Measurements from ENCODE around the gene PDC.
A peak's percentile ranks its signal among the peaks of the same experiment; 100 is the strongest.

Gene PDC

GRCh38 chr1:186492531-186493291, 31.8 kb upstream of the PDC start:
- Histone ChIP-seq H3K4me1 (ENCODE audit: control insufficient read depth, insufficient read depth, low read length, unreplicated experiment) (peaks cover 31% of the 10 kb centered on the region), H3K27me3 (ENCODE audit: insufficient read depth, low read length) (no peaks in the 10 kb centered on the region), H3K4me3 (ENCODE audit: low read depth, low read length) (peak overlapping the region; percentile 46), H3K36me3 (ENCODE audit: insufficient read depth, low read length) (no peaks in the 10 kb centered on the region), H2AFZ (ENCODE audit: low read length, unreplicated experiment) (peak overlapping the region; percentile 88), H3K27ac (ENCODE audit: low read depth, low read length) (peak overlapping the region; percentile 53), H3K79me2 (ENCODE audit: control insufficient read depth, insufficient read depth, low read length, unreplicated experiment) (no peaks in the 10 kb centered on the region)

GRCh38 chr1:186491336-186491735, 30.4 kb upstream of the PDC start:
- Histone ChIP-seq H3K27me3 (ENCODE audit: insufficient read depth, low read length) (no peaks in the 10 kb centered on the region), H3K79me2 (ENCODE audit: control insufficient read depth, insufficient read depth, low read length, unreplicated experiment) (no peaks in the 10 kb centered on the region), H2AFZ (ENCODE audit: low read length, unreplicated experiment) (no peak overlapping the region), H3K4me3 (ENCODE audit: low read depth, low read length) (no peak overlapping the region), H3K36me3 (ENCODE audit: insufficient read depth, low read length) (no peaks in the 10 kb centered on the region), H3K4me1 (ENCODE audit: control insufficient read depth, insufficient read depth, low read length, unreplicated experiment) (peaks cover 42% of the 10 kb centered on the region), H3K27ac (ENCODE audit: low read depth, low read length) (no peak overlapping the region)

- H3K36me3 ChIP-seq (ENCODE audit: insufficient read depth, low read length): no peaks in the 10 kb centered on the region
These were observed 26.2 kb upstream of the PDC start for GRCh38 chr1:186487163-186487562.

GRCh38 chr1:186486061-186486460, 25.1 kb upstream of the PDC start:
- Histone ChIP-seq H3K27ac (ENCODE audit: low read depth, low read length) (no peak overlapping the region; the same call in 1 of the 2 replicates), H3K4me3 (ENCODE audit: low read depth, low read length) (no peak overlapping the region), H3K79me2 (ENCODE audit: control insufficient read depth, insufficient read depth, low read length, unreplicated experiment) (no peaks in the 10 kb centered on the region), H3K4me1 (ENCODE audit: control insufficient read depth, insufficient read depth, low read length, unreplicated experiment) (peaks cover 43% of the 10 kb centered on the region), H2AFZ (ENCODE audit: low read length, unreplicated experiment) (no peak overlapping the region), H3K36me3 (ENCODE audit: insufficient read depth, low read length) (no peaks in the 10 kb centered on the region), H3K27me3 (ENCODE audit: insufficient read depth, low read length) (no peaks in the 10 kb centered on the region)

More at GRCh38 chr1:186487163-186487562, 26.2 kb upstream of the PDC start:
- Histone ChIP-seq H2AFZ (ENCODE audit: low read length, unreplicated experiment) (no peak overlapping the region), H3K27me3 (ENCODE audit: insufficient read depth, low read length) (no peaks in the 10 kb centered on the region), H3K79me2 (ENCODE audit: control insufficient read depth, insufficient read depth, low read length, unreplicated experiment) (no peaks in the 10 kb centered on the region), H3K4me1 (ENCODE audit: control insufficient read depth, insufficient read depth, low read length, unreplicated experiment) (peaks cover 43% of the 10 kb centered on the region), H3K4me3 (ENCODE audit: low read depth, low read length) (no peak overlapping the region), H3K27ac (ENCODE audit: low read depth, low read length) (peak overlapping the region; percentile 47)

GRCh38 chr1:186483561-186483960, 22.6 kb upstream of the PDC start:
- H3K27me3 ChIP-seq (ENCODE audit: insufficient read depth, low read length): no peaks in the 10 kb centered on the region
- no peak overlapping the region for H3K4me3 ChIP-seq (ENCODE audit: low read depth, low read length)
- H2AFZ ChIP-seq (ENCODE audit: low read length, unreplicated experiment): peak overlapping the region; percentile 5
- H3K36me3 ChIP-seq (ENCODE audit: insufficient read depth, low read length): no peaks in the 10 kb centered on the region
- peaks cover 42% of the 10 kb centered on the region for H3K4me1 ChIP-seq (ENCODE audit: control insufficient read depth, insufficient read depth, low read length, unreplicated experiment)
- no peak overlapping the region for H3K27ac ChIP-seq (ENCODE audit: low read depth, low read length)
- no peaks in the 10 kb centered on the region for H3K79me2 ChIP-seq (ENCODE audit: control insufficient read depth, insufficient read depth, low read length, unreplicated experiment)

GRCh38 chr1:186482661-186483255, 21.8 kb upstream of the PDC start:
- H3K79me2 ChIP-seq (ENCODE audit: control insufficient read depth, insufficient read depth, low read length, unreplicated experiment): no peaks in the 10 kb centered on the region
- no peak overlapping the region for H2AFZ ChIP-seq (ENCODE audit: low read length, unreplicated experiment)
- no peak overlapping the region for H3K27ac ChIP-seq (ENCODE audit: low read depth, low read length)
- no peaks in the 10 kb centered on the region for H3K27me3 ChIP-seq (ENCODE audit: insufficient read depth, low read length)
- H3K4me1 ChIP-seq (ENCODE audit: control insufficient read depth, insufficient read depth, low read length, unreplicated experiment): peaks cover 35% of the 10 kb centered on the region
- no peak overlapping the region for H3K4me3 ChIP-seq (ENCODE audit: low read depth, low read length)
- H3K36me3 ChIP-seq (ENCODE audit: insufficient read depth, low read length): no peaks in the 10 kb centered on the region

- Histone ChIP-seq H3K4me3 (ENCODE audit: low read depth, low read length) (no peak overlapping the region), H3K27ac (ENCODE audit: low read depth, low read length) (no peak overlapping the region), H3K27me3 (ENCODE audit: insufficient read depth, low read length) (no peaks in the 10 kb centered on the region), H3K36me3 (ENCODE audit: insufficient read depth, low read length) (no peaks in the 10 kb centered on the region), H2AFZ (ENCODE audit: low read length, unreplicated experiment) (no peak overlapping the region), H3K79me2 (ENCODE audit: control insufficient read depth, insufficient read depth, low read length, unreplicated experiment) (no peaks in the 10 kb centered on the region), H3K4me1 (ENCODE audit: control insufficient read depth, insufficient read depth, low read length, unreplicated experiment) (peaks cover 27% of the 10 kb centered on the region)
These were observed 20.5 kb upstream of the PDC start for GRCh38 chr1:186481303-186481888.

GRCh38 chr1:186479162-186479561, 18.2 kb upstream of the PDC start:
- H3K36me3 ChIP-seq (ENCODE audit: insufficient read depth, low read length): no peaks in the 10 kb centered on the region
- H3K79me2 ChIP-seq (ENCODE audit: control insufficient read depth, insufficient read depth, low read length, unreplicated experiment): no peaks in the 10 kb centered on the region
- H3K27me3 ChIP-seq (ENCODE audit: insufficient read depth, low read length): no peaks in the 10 kb centered on the region
- peaks cover 23% of the 10 kb centered on the region for H3K4me1 ChIP-seq (ENCODE audit: control insufficient read depth, insufficient read depth, low read length, unreplicated experiment)
- no peak overlapping the region for H3K27ac ChIP-seq (ENCODE audit: low read depth, low read length)
- no peak overlapping the region for H3K4me3 ChIP-seq (ENCODE audit: low read depth, low read length)
- no peak overlapping the region for H2AFZ ChIP-seq (ENCODE audit: low read length, unreplicated experiment)

- Histone ChIP-seq H3K27ac (ENCODE audit: low read depth, low read length) (peak overlapping the region; percentile 40), H2AFZ (ENCODE audit: low read length, unreplicated experiment) (peak overlapping the region; percentile 82), H3K4me3 (ENCODE audit: low read depth, low read length) (no peak overlapping the region)
These were observed 15.5 kb upstream of the PDC start for GRCh38 chr1:186476264-186477040.

GRCh38 chr1:186474208-186474607, 13.3 kb upstream of the PDC start:
- Histone ChIP-seq H3K27me3 (ENCODE audit: insufficient read depth, low read length) (no peaks in the 10 kb centered on the region), H3K27ac (ENCODE audit: low read depth, low read length) (no peak overlapping the region), H2AFZ (ENCODE audit: low read length, unreplicated experiment) (peak overlapping the region; percentile 3), H3K79me2 (ENCODE audit: control insufficient read depth, insufficient read depth, low read length, unreplicated experiment) (no peaks in the 10 kb centered on the region), H3K4me3 (ENCODE audit: low read depth, low read length) (no peak overlapping the region), H3K4me1 (ENCODE audit: control insufficient read depth, insufficient read depth, low read length, unreplicated experiment) (peaks cover 12% of the 10 kb centered on the region), H3K36me3 (ENCODE audit: insufficient read depth, low read length) (no peaks in the 10 kb centered on the region)

More at GRCh38 chr1:186476264-186477040, 15.5 kb upstream of the PDC start:
- no peaks in the 10 kb centered on the region for H3K27me3 ChIP-seq (ENCODE audit: insufficient read depth, low read length)
- H3K79me2 ChIP-seq (ENCODE audit: control insufficient read depth, insufficient read depth, low read length, unreplicated experiment): no peaks in the 10 kb centered on the region
- peaks cover 12% of the 10 kb centered on the region for H3K4me1 ChIP-seq (ENCODE audit: control insufficient read depth, insufficient read depth, low read length, unreplicated experiment)
- no peaks in the 10 kb centered on the region for H3K36me3 ChIP-seq (ENCODE audit: insufficient read depth, low read length)
